Measurements from ENCODE around the gene GNAO1.

The GNAO1 gene

DNA sequence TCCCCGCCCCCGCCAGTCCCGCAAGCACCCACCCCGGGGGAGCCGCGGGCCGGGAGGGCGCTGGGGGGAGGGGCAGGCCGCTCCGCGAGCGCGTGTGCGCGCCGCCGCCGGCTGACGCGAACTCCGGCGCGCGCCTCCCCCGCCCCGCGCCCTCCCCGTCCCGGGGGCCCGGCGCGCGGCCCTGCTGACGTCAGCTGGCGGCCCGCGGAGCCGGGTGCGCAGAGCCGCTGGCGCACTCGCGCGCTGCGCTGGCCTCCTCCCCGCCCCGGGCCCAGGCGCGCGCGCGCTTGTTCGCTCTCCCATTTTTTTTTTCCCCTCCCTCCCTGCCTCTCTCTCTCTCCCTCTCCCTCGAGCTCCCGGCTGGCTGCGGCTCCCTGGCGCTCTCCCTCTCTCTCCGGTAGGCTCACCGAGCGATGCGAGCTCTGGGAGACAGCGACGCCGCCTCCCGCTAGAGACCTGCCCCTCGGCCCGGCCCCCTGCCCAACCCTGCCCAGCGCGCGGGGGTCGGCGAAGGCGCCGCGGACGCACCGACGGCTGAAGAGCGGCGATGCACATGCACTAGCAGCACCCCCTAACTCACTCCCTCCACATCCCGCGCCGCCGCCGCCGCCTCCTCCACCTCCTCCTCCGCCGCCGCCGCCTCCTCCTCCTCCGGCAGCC lies at the start of gene GNAO1:
TSS of gene GNAO1 (plus strand) at position 334 of the 660 bp plus-strand sequence. CDS start 747 bp downstream, outside the sequence.
- DNase-seq (ENCODE audit: low read depth), result peak; percentile 47

DNA sequence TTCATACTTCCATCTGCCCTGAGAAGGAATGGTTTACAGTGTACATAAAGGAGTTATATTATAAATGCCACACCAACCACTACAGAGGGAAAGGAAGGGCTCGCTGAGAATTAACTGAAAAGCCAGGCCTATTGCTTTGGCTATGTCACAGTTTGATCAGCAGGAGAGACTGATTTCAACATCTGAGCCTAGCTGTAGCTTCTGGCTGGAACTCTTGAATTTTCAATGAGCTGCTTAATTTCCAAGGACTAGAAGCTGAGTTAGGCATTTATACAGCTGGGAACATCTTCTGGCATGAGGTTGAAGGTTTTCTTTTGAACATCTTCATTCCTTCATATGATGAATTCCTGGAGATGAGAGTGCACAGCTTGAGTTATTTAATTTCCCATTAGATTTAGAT lies 47.6 kb upstream of the GNAO1 start:
- DNase-seq (ENCODE audit: low read depth), result no peak

DNA sequence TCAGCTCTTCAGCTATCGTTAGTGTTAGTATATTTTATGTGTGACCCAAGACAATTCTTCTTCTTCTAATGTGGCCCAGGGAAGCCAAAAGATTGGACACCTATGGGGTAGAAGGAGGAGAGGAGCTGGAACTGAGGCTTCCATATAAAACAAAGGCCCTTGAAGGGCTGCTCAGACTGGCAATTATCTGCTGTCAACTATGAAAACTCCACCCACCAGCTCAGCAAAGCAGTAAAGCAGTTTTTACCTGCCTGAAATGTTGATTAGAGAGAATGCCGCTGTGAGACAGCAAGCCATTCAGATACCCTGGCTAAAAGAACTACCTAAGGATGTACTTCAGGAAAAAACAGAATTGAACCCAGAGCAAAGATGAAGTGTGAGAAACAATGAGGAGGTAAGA lies 45.9 kb upstream of the GNAO1 start:
- DNase-seq (ENCODE audit: low read depth), result no peak

DNA sequence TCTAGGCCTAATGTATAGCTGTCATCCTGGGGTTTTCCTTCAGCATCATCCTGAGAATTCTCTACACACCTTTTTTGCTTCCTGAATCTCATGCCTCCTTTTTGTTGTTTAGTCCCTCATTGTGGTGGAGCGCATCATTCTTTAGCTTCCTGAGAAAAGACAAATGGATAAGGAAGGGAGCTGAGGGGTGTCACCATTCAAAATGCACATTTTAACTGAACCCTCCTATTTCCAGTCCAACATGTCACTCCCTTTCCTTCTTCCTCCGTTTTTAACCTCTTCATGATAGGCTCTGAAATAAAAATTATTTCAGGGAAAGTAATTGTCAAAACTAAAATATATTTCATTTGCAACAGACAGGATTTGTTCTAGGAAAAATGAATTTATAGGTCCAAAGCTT lies 39.7 kb upstream of the GNAO1 start:
- DNase-seq (ENCODE audit: low read depth), result no peak

DNA sequence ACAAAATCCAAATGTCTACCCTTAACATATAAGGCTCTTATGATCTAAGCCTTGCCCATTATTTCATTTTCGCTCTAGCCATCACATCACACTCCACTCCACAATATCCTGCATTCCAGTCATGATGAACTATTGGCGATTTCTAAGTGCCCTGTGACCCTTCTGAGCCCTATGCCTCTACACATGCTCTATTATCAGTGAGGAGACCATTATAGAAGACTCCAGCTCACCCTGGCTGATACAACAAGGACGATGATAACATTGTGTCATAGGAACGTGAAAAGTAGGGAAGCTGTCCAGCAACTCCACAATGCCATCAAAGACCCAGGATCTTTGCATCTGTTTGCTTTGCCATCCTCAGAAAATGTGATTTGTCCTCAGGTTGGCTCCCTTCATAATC lies 29.6 kb upstream of the GNAO1 start:
- DNase-seq (ENCODE audit: low read depth), result no peak

DNA sequence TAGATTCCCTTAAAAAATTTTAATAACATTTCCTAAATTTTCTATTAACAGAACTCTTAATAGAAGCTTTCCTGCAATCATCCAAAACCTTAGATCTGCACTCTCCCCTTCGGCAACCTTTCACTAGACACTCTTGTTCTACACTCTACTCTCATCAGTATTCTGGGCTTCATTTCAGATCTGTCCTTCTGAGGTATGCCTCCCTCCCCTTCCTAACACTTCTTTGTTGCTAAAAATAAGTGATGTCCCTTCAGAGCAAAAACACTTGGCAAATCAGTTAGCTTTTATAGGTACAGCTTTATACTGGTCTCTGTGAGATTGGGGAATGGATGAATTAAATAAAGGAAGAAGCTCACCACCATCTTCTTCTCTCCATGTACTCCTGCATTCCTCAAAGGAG lies 28.2 kb upstream of the GNAO1 start:
- DNase-seq (ENCODE audit: low read depth), result no peak

DNA sequence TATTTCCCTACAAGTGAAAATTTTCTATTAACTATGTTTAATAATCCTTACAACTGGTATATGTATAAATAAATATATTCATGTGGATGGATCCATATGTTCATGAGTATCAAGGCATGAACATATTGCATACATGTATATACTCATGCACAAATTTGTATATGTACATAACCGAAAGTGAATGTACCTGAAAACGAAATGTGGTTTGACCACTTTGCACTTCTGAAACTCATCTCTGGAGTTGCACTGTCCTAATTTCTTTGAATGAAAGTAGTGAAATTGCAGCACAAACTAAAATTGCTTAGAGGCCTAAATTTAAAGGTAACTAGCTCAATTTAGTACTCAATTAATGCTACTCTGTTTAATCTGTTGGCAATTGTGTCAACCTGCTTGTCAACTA lies 27.4 kb upstream of the GNAO1 start:
- no peak for DNase-seq (ENCODE audit: low read depth)

DNA sequence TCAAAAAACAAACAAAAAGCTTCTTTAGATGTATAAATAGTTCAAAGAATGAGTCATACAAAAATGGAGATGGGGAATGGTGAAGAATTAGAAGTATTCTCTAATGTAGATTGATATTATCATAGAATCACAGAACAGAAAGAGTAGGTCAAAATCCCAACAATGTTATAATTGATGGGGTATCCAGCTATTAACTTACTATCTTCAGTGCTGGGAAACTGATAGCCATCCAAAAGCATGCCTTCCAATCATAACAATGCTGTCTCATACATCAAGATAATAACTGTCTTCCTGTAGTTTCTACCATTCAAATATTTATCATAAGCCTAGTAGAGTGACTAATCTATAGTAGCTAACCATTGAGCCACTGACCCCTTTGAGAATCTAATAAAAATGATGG lies 26.7 kb upstream of the GNAO1 start:
- no peak for DNase-seq (ENCODE audit: low read depth)

DNA sequence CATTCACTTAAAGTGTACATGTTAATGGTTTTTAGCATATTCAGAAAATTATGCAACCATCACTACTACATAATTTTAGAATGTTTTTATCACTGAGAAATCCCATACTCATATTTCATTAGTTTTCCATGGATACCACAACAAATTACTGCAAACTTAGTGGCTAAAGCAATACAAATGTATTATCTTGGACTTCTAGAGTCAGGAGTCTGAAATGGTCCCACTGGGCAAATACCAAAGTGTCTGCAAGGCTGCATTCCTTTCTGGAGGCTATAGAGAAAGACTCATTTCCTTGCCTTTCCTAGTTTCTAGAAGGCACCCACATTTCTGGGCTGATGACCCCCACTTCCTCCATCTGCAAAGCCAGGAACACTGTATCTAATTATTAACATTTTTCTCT lies 16.9 kb upstream of the GNAO1 start:
- no peak for DNase-seq (ENCODE audit: low read depth)

DNA sequence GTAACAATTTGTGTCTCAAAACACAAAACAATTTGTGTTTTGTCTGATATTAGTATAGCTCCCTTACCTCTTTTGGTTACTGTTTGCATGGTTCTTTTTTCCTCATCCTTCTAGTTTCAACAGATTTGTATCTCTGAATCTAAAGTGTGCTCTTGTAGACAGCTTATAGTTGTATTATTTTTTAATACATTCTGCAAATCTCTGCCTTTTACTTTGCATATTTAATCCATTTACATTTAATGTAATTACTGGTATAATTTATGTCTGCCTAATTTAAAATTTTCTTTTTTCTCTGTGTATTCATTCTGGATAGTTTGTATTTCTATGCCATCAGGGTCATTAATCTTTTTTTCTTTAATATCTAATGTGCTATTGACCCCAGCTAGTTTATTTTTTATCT lies 9.9 kb upstream of the GNAO1 start:
- DNase-seq (ENCODE audit: low read depth), result no peak

DNA sequence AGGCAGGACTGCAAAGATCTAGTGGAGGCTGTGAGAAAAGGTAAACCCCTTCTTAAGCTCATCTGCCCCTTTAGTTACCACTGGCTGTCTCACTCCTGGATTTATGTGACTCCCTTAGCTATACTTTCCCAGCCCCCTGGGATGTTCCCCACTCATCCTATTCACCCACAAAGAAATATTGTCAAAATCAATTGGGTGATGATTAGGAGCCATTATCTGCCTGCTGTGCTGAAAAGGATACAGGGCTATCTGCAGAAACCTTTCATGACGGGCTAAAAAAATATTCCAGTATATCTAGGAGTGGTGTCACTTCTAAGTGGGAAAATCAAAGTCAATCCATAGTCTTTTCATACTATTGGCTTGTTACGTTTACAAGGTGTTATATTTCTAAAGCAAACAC lies 8.0 kb upstream of the GNAO1 start:
- DNase-seq (ENCODE audit: low read depth), result no peak

DNA sequence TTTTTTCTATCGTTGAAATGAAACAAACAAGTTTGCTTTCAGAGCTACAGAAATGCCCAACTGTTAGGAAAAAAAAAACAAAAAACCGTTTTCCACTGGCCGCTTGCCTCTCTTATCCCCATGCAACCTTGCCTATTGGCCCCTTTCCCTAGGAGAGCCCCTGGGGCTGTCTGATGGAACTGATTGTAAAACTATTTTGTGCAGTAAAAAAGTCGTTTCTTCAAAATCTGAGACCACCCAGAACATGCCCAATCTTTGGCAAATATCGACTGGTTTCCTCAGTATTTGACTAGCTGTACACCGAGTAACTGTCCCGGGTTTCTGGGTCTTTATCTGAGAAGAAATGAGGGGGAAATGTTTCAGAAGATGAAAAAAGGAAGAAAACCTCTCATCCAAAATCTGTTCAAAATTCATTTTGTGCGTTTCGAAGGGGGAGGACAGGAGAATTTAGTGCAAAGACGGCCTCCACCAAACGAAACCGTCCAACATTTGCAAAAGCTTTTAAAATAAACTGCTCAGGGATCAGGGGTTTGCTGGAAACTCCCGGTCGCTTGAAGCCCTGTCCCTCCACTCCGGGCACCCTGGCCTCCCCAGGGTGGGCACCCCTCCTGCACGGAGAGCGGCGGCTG lies 1.1 kb upstream of the GNAO1 start:
- no peak for DNase-seq (ENCODE audit: low read depth)

DNA sequence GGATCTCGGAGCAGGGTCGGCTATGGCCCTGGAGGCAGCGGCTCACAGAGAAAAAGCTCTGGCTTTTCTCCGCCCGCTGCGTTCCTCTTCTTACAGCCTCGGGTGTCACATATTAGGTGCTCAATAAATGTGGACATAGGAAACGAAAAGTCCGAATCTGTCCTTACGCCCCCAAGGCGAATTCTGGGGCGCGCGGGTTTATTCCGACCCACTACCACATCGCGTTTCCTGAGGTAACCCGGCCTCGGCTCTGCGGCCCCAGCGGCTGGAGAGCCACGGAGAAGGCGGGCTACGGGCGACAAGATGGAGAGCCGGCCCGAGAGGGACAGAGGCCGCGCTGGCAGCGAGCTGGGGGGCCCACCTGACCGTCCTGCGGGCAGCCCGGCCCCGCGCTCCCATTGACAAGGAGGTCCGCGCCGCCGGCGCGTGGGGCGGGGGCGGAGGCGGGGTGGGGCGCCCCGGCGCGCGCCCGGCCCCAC lies 573 bp upstream of the GNAO1 start:
- DNase-seq (ENCODE audit: low read depth), result no peak

DNA sequence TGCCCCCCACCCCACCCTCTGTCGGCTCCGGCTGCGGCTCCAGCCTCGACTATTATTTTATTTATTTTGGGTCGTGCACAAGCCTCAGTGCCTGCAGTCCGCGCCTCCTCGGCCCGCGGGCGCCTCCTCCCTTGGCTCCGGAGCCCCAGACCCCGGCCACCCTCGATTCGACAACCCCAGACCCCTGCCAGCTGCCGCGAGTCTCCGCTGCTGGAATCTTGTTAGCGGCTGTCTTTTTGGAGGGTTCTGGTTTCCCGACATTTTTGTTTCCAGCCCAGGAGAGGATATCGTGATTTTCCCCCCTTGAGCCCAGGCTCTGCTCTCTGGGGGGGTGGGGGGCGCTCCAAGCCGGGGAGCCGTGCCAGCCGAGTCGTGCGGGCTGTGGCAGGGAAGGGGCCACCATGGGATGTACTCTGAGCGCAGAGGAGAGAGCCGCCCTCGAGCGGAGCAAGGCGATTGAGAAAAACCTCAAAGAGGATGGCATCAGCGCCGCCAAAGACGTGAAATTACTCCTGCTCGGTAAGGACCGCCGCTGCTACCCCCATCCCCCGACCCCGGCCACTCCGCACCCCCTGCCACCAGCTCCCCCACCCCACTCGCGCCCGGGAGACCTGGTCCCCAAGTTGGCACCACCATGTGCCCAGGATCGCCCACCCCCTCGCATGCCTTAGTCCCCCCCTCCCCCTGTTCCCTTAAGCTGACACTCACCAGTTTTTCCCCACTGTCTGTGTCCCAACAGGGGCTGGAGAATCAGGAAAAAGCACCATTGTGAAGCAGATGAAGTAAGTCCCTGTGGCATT lies 746 bp downstream of the GNAO1 start:
- no peak for DNase-seq (ENCODE audit: low read depth)

DNA sequence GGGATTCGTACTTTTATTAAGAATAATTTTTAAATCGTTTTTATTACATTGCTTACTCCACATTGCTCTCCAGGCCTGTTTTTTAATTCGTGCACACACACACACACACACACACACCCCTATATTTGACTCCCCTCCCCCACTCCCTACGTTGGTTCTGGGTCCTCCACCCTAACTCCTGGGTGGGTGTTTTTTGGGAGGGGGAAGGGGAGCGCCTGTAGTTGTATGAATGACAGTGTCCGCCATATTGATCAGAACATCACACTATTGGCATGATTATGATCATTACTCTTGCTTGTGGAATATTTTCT lies 1.3 kb downstream of the GNAO1 start:
- no peak for DNase-seq (ENCODE audit: low read depth)

DNA sequence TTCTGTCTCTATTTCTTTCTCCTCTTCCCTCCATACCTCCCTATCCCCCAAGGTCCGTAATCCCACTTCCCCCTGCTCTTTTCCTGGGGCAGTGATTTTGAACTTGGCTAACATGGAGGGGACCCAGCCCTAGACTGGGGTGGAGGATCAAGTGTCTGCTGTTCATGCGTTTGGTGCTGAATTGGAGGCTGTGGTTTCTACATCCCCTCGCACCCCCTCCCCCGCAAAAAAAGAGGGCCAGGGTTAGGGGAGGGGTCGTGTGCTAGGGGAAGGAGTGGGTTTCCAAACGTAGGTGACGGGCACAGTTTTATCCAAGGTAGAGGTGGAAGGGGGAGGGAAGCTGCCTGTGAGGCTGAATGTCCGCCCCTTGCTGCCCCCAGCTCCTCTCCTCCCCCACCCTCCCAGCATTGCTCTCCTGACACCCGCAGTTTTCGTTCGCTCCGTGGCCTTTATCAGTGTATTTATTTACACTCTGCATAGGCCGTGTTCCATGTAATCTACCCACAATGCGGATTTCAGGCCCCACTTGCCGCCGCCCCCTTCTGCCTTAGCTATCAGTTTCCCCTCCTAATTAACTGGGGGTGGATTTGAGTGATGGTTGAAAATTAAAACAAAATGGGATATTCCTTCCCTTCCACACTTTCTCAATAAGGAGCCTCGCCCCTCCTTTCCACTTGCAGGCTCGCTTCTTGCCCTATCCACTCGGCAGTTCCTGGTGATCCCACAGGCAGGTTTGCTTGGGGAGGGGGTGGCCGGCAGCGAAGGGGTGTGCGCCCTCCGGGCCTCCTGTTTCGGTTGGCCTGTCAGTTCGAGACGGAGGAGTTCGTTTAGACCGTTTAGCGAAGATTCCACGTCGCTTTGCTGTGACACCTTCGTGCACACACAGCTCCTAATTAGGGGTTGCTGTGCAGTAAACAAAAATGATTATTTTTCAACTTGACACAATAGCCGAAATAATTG lies 2.0 kb downstream of the GNAO1 start:
- DNase-seq (ENCODE audit: low read depth), result no peak

DNA sequence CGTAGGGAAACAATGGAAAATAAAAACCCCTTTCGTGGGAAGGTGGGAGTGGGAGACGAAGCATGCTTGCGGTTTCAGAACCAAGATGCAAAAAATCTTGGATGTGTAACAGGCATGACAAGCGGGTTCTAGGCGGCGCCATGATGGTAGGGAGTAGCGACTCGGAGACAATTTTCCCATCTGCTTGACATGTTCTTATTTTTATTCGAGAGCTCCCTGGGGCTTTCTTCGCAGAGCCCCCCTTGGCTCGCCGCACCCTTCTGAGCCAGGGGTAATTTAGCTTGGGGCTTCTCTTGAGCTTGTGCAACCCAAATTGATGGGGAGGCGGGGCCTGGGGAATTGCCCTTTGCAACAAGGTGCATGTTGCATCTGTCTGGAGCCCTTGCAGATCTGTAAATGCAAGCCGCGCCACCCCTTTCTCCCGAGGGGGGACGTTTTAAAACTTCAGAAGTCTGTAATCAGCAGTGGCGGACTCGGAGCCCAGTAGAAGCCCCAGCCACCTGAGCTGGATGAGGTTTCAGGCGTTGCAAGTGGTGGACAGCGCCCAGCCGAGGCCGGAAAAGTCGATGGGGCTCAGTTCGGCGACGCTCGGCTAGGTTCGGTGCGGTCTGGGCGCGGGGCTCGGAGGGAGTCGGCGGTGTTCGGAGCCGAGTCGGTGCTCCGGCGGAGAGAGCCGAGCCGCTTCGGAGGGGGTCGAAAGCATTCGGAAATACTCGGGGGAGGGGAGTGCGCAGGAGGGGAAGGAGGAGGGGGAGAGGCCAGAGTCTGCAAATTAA lies 2.9 kb downstream of the GNAO1 start:
- DNase-seq (ENCODE audit: low read depth), result peak; percentile 76

DNA sequence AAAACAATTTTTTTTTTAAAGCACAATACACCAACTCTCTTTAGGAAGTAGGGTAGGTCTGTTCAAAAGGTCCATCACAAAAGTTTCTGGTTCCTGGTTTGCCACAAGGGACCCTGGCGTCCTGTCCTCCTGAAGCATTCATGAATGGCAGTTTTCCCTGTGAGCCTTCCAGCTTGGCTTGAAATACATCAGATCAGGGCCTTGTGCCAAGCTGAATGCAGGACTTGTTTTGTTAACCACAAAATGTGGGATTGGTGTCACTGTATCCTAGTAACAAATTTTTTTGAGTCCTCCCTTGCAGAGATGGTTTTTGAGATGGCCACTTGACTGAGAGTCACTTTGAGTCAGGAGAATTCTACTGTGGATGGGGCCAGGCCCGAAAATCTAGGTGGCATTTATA lies 3.9 kb downstream of the GNAO1 start:
- no peak for DNase-seq (ENCODE audit: low read depth)

DNA sequence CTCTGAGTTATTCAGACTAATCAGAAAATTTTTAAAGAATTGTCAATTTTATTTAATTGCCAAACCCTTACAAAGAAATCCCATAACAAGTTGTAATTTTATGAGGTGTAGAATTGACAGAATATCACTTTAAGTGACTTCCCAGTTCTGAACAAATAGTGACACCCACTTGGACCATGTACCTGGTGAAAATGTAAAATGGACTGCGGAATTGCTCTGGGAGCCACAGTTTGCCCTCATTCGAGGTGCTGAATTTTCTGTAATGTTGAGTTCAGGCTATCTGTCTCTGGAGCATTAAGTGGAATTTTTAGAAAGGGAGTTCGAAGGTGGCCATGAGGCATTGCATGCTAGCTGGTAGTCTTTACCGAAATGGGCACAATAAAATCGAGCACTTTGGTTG lies 5.1 kb downstream of the GNAO1 start:
- no peak for DNase-seq (ENCODE audit: low read depth)

DNA sequence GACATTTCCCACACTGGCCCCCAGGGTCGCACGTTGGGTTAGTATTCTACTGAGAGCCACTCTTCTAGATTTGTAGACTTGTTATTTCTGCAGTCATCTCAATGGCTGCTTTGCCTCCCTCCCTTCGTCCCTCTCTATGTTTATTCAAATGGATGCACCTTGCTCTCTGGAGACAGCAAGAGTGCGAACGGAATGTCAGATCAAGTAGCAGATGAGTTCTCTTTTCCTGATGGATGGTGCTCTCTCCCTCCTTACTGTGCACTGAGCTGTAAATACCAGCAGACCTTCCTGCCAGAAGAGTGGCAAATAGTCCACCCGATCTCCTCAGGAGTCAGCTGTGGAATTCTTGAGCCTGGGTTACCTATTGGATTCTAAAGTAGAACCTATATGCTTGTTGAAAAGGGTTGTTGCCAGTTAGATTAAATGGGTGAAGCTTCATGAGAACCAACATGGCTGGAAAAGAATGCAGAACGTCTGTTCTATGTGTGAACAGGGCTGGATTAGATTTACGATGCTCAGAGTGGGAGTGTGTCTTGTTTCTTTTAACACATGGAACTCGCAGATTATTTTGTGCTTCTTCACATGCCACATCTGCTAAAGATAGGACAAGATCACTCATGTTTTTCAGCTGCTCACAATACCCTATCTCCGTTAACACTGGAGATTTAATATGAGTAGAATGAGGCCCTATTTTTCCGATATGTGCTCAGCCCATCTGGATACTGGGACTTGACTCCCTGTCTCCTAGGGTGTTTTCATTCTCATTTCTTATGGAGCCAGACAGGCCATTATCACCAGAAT lies 6.1 kb downstream of the GNAO1 start:
- no peak for DNase-seq (ENCODE audit: low read depth)

Data from activated T-cell treated with anti-CD3 and anti-CD28 coated beads for 48 hours (primary cell).